Keratinocyte (primary cell): ENCODE results near the gene TAS2R50.

Source experiments
- CTCF ChIP-seq, 3 experiments: IDR thresholded peaks in 1 of 3; conservative IDR thresholded peaks in 1 of 3; optimal IDR thresholded peaks in 1 of 3; 2 replicates in 2 of 3; 3 replicates in 1 of 3; pipeline versions ENCODE3 to v1.5.1; 2011; ENCODE audit warnings: low read length in 3 of 3, mild to moderate bottlenecking in 3 of 3, moderate library complexity in 2 of 3, control low read depth in 1 of 3, inconsistent platforms in 1 of 3; ENCODE audit not compliant: insufficient read depth in 2 of 3; ENCODE audit errors: extremely low read depth in 1 of 3
- EZH2 ChIP-seq: IDR thresholded peaks from one replicate; pipeline ENCODE4 v1.6.1; 2012; ENCODE audit warnings: inconsistent platforms, mild to moderate bottlenecking, low read length, moderate library complexity

GRCh38 chr12:10936506-10936905 is 50.2 kb downstream of the TAS2R50 start:
- no peak for TF ChIP-seq CTCF (optimal IDR thresholded peaks at IDR 0.05 in 1 of 3, IDR thresholded peaks at IDR 0.05 in 1 of 3, conservative IDR thresholded peaks at IDR 0.05 in 1 of 3; ENCODE audit: extremely low read depth in 1 of 3, insufficient read depth in 2 of 3, low read length in 3 of 3)
- no peak for TF ChIP-seq EZH2
